HG03064 (cell line): ENCODE results near the gene GAD1.

Experiments used
- ATAC-seq: cut with Tn5 transposase; IDR thresholded peaks from one replicate; pipeline ENCODE4 v1.9.1; 2021; ENCODE audit warnings: low read depth; ENCODE audit not compliant: unreplicated experiment

Gene GAD1

GRCh38 chr2:170887496-170887895 lies 70.8 kb downstream of the GAD1 start:
- no peak for ATAC-seq

DNA sequence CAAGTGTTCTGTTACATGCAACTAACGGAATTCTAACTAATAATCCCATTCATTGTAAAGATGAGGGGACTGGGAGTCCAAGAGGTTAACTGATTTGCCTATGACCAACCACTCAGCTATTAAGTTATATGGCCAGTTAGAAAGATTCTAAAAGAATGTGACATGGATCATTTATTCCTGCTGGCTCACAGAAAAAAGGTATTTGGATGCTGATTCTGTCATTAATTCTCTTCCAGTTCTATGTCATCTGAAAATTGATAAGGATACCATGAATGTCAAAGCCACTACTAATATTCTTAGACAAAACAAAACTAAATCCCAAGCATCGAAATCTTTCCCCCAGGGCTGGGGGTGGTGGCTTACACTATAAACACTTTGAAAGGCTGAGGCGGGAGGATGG lies 71.2 kb downstream of the GAD1 start:
- no peak for ATAC-seq

- ATAC-seq = no peak
Measured at GRCh38 chr2:170891893-170892292, 75.2 kb downstream of the GAD1 start.

- no peak for ATAC-seq
Measured at GRCh38 chr2:170892391-170892951, 75.8 kb downstream of the GAD1 start.

DNA sequence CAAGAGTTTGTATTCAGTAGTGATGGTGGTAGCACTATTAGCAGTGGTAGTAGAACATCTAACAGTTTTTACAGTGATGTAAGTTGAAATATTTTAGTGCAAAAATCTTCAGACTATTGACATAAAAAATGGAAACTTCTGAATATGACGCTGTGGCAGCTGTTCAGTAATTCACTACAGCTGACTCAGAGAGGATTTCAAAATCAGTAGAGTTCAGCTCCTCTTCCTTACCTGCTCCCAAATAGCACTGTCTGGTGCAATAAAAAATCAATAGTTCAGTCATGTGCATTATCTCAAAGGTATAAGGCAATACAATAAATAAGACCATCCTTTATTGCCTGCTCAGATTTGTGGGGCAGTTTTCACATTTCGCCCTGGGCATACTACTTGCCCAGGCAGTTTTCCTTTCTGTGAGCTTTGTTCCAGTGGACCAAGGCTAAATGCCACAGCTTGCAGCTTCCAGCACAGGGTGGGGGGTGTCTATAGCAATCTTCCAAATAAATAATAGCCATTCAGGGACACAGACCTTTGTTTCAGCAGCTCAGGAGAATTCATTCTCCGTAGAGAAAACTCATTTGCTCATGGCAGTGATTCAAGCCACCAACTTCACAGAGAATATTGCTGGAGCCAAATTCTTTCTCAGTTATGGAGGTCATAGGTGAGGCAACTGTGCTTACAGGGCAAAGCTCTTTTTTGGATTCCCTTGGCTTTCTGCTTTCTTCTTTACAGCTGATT lies 78.5 kb downstream of the GAD1 start:
- no peak for ATAC-seq

GRCh38 chr2:170896622-170897021 lies 79.9 kb downstream of the GAD1 start:
- no peak for ATAC-seq

- no peak for ATAC-seq
Measured at GRCh38 chr2:170897108-170897507, 80.4 kb downstream of the GAD1 start.

GRCh38 chr2:170905864-170906263 lies 89.2 kb downstream of the GAD1 start:
- ATAC-seq = no peak
